Measurements from ENCODE around the gene MBNL1.

Gene MBNL1, protein sequence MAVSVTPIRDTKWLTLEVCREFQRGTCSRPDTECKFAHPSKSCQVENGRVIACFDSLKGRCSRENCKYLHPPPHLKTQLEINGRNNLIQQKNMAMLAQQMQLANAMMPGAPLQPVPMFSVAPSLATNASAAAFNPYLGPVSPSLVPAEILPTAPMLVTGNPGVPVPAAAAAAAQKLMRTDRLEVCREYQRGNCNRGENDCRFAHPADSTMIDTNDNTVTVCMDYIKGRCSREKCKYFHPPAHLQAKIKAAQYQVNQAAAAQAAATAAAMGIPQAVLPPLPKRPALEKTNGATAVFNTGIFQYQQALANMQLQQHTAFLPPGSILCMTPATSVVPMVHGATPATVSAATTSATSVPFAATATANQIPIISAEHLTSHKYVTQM

DNA sequence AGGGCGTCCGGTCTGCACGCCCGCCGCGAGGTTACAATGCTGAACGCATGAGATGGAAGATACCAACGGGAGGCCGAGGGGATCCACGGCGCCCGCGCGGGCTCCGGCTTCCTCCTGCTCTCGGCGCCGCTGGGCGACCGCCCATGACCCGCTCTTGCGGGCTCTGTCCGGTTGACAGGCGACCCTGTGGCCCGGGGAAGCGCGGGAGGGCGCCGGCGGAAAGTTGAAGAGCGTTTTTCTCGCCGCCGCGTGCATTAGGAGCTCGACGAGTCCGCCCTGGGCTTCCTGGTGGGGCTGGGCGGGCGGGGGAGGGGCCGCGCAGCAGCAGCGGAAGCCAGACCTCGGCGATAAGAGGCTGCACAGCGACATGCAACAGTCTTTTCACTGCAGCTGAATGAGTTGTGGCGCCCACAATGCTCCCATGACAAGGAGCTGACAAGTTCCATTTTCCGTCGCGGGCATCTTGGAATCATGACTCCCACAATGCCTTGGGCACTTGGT, at the start of gene MBNL1:
TSS of gene MBNL1 (plus strand) at position 375 of the 501 bp plus-strand sequence. CDS start 31,265 bp downstream, outside the sequence.
- DNase-seq: peak; percentile 97

DNA sequence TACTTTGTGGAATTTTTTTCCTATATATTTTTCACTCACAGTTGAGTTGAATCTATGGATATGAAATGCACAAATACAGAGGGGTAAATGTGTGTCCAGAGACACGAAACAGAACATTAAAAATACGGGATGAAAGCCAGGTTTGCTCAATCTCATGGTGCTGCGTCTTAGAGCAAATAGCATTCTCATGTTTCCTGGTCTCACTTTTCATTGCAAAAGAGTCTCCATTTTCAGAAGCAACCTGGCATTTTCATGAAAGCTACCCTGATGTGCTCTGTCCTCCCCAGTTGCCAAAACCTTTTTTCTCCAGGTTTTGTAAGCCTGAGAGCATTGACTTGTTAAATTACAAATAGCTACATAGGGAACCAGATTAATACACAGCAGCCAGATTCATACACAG, 49.5 kb upstream of the MBNL1 start:
- no peak for DNase-seq

DNA sequence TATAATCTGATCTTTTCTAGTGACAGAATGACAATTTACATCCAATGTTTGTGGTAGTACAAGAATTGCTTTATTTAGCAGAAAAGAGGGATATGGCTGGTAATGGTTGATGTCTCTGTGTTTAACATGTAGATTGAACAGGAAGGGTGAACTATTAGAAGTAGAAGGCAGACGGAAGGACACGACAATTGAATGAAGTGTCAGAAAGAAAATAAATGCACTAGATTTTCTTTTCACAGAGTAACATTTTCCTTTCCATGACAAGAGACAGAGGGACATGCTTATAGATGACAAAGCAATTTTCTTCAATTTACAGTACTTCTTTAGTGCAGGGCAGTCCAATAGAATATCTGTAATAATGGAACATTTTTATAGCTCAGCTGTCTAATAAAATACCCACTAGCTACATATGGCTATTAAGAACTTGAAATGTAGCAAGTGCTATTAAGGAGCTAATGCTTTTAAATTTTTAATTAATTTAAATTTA, 48.9 kb upstream of the MBNL1 start:
- no peak for DNase-seq

DNA sequence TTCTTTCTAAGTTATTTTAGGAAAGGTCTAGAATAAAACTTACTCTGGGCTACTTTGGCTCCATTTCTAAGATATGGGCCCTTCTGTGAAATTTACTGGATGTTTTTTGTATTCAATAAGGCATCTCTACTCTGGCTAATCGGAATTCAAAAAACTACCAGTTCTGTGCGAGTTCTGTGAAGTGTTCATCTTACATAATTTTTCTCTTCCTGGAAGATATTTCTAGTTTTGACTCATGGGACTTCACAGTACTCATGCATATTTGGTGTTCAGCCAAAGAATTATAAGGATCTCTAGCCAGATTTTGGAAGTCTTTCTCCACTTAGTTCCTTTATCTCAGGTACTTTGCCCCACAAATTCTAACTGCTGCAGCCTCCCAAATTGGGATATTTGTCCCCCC, 46.4 kb upstream of the MBNL1 start:
- peak; percentile 54 for DNase-seq

DNA sequence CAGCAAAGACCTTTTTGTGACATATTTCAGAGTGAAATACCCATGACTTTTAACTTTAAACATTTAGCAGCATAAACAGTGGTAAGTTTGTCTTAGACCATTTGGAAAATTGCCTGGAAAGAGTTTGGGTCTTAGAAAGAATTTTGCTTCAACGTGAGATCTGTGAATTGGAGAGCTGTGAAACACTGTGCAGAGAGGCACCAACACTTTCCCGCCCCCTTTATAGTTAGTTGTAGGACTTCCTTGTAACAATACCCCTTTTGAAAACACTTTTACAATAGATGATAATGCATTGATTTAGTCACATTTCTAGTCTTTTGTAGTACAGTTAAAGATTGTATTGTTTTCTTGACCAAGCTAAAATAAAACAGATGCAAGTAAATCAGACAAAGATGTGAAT, 43.5 kb upstream of the MBNL1 start:
- no peak for DNase-seq

DNA sequence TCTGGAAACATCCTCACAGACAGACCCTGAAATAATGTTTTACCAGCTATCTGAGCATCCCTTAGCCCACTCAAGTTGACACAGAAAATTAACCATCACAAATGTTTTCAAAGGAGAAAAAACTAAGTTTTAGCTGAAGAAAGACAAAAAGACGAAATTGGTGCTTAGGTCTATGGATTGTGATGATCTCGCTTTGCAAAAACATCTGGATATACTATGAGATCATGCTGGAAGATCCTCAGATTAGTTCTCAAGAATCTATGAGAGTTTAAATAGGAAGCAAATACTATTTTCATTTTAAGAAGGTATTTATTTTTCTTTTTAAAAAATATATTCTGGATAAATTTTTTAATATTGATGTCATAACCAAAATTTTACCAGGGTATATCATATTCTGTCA, 42.6 kb upstream of the MBNL1 start:
- DNase-seq: no peak

DNA sequence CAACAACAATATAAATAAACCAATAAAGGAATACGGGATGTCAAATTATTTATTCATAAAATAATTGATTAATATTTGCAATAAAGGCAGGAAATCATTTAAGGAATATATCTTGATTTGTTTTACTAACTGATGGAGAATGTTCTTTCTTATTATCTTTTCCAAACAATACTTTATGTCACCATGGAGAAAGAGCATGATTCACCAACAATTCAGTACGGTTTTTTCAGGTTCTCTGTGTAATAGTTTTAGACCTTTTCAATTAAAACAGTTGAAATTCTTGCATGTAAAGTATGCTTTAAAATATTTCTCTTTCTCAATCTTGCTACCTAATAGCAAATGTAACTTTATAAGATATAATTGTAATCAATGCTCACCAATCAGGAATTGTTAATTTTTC, 41.7 kb upstream of the MBNL1 start:
- DNase-seq: no peak

DNA sequence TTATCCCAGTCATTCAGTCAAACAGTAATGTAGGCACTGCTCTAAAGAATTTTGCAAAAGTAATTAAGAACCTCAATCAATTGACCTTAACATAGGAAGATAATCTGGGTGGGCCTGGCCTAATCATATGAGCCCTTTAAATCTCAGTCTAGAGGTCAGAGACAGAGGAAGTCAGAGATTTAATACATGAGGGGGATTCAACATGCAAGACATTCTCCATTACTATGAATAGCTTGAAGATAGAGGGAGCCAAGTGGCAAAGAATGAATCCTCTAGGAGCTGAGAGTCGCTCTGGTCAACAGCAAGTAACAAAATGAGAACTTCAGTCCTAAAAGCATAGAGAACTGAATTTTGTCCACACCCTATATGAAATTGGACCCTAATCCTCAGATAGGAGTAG, 39.0 kb upstream of the MBNL1 start:
- DNase-seq: no peak

DNA sequence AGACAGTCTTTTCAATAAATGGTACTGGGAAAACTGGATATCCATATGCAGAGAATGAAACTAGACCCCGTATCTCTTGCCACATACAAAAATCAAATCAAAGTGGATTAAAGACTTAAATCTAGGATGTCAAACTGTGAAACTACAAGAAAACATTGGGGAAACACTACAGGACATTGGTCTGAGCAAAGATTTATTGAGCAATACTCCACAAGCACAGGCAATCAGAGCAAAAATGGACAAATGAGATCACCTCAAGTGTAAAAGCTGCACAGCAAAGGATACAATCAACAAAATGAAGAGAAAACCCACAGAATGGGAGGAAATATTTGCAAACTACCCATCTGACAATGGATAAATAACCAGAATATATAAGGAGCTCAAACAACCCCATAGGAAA, 38.4 kb upstream of the MBNL1 start:
- no peak for DNase-seq

DNA sequence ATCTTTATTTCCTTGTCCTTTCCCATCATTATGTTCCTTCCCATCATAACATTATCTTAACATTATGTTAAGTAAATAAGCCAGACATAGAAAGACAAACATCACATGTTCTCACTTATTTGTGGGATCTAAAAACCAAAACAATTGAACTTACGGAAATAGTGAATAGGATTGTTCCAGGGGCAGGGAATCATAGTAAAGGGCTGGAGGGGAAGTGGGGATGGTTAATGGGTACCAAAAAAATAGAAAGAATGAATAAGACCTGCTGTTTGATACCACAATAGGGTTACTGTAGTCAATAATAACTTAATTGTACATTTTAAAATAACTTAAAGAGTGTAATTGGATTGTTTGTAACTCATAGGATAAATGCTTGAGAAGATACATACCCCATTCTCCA, 36.7 kb upstream of the MBNL1 start:
- DNase-seq: no peak

DNA sequence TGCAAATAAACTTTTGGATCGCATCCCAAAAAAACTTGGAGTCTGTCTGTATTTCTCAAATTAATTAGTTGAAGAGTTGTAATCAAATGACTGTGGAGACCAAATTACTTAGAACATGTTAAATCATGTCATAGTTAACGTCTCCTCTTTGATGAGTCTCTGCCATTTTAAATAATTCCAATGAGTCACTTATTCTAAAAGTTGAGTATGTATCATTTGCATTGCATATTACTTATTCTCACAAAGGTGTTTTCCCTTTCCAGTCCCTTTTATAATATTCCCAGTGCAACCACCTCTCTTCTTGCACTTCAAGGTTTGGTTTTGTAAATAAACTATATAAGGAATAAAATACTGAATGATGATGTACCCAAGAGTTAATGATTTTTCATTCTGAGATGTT, 36.0 kb upstream of the MBNL1 start:
- no peak for DNase-seq

DNA sequence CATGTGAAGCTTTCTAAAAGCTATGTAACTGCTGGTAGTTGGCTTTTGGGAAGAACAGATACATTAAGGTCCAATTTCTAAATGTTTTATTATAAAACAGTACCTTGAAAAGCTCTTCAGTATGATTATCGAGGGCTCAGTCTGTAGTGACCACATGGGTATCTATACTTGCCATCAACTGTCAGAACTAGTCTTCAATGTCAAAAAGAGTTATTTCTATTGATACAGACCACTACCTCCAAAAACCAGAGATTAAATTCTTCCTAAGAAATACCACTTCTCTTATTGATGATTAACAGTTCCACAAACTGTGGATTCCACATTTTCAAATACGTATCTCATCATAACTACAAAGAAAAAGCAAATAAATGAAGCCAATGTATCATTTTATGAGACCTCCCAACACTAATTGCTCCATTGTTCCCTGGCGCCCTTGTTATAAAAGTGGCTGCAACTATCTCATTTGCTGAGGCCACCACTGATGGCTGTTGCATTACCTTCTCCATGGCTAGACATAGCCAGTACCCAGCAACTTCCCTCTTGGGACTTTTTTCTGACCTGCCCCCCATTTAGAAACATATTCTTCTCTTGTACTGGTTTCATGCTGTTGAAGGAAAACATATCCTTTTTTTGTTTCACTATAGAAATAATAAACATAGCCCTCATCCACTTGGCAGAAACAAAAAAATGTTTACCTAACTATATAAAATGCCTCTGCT, 33.9 kb upstream of the MBNL1 start:
- no peak for DNase-seq

DNA sequence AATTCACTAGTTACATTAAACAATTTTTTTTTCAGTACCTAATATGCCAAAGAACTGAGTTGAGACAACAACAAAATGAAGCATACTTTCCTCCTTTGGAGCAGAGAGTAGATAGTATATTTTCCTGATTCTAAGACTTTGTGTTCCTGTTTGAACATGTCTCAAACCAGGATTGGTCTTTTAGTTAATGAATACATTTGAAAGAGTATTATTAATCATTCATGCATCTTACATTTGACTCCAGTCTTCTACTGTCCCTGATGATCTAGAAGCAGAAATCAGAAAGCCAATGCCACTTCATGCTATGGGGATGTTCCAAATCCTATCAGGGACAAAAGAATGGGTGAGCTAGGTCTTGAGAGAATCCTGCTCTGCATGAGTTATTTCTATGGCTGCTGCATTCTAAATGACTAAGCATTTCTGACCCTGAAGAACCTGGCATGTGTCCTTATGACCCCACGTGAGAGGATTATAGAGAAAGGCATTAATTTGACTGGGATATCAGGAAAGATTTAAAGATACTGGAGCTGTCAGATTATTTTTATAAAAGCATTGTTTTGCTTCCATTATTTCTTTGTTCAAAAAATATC, 32.9 kb upstream of the MBNL1 start:
- DNase-seq: peak; percentile 62

DNA sequence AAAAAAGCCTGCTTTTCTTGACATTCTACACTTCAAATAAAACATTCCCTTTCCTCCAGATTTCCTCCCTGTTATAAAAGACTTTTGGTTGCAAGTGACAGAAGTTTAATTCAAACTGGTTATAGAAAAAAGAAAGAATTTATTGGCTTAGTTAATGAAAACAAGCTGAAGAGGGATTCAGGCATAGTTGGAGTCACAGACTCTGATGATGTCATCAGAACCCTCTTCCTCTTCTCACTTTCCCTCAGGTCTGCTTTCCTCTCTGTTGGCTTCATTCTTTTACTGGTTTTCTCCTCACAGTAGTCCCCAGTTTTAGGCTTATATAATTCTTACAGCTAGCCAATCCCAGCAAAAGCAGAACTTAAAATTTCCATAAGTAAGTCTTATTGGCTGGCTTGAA, 32.0 kb upstream of the MBNL1 start:
- DNase-seq: no peak

DNA sequence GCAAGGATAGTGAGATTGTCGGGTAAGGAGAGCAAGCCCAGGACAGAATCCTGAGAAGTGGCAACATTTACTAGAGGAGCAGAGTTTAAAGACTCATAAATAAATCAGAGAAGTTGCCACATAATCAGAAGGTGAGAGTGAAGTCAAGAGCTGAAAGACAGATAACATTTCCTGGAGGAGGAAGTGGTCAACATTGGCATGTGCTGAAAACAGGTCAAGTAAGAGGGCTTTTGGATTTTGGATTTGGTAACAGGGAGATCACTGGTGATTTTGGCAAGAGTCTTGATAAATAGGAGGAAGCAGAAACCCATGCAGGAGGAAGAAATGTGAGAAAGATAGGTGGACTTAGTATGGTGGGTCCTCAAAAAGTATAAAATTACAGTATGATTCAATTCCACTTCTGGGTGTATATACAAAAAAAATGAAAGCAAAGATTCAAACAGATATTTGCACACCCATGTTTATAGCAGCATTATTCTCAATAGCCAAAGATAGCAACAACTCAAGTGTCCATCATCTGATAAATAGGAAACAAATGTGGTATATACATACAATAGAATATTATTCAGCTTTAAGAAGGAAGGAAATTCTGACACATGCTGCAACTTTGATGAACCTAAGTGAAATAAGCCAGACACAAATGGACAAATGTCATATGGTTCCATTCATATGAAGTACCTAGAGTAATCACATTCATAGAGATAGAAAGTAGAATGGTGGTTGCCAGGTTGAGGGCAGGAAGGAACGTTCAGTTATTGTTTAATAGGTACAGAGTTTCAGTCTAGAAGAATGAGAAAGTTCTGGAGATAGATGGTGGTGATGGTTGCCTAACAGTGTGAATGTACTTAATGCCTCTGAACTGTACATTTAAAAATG, 27.3 kb upstream of the MBNL1 start:
- peak; percentile 70 for DNase-seq

DNA sequence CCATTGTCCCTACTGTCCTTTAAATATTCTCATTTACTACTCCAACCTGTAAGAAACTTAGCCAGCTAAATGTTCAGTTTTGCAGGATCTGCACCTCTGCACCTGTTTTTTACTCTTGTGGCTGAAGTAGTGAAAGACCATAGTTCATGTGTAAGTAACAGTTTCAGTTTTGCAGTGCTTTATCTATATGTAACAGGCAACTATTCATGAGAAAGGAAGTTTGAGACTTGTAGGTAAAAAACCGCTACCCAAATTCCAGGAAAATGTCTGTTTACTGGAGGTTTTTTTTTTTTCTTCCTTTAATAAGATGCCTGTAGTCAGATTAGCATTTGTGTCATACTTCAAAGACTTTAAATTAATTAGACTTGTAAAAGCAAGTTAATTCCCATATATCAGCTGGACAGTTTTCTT, 25.4 kb upstream of the MBNL1 start:
- peak; percentile 96 for DNase-seq

DNA sequence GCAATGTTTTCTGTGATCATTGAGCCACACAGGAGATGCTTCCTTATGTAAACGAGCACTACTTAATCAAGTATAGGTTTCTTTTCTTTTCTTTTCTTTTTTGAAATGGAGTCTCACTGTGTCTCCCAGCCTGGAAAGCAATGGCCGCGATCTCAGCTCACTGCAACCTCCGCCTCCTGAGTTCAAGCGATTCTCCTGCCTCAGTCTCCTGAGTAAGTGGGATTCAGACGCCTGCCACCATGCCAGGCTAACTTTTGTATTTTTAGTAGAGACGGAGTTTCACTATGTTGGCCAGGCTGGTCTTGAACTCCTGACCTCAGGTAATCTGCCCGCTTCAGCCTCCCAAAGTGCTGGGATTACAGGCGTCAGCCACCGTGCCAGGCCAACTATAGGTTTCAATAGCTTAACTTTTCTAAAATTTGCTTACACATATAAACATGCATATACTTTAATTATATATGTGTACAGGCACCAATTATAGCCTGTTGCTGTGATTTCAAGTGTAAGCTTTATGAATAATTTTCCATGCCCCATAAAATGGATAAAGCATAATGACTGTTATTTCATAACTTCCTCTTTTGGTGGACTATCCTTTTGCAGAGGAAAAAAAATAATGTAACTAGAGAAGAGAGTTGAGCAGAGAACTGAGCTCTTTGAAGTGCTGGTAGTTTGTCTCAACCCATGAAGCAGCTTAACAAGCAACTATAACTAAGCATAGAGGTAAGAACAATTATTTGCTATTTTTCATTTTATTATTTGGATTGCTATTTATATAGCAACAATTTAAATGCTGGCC, 24.8 kb upstream of the MBNL1 start:
- peak; percentile 92 for DNase-seq

DNA sequence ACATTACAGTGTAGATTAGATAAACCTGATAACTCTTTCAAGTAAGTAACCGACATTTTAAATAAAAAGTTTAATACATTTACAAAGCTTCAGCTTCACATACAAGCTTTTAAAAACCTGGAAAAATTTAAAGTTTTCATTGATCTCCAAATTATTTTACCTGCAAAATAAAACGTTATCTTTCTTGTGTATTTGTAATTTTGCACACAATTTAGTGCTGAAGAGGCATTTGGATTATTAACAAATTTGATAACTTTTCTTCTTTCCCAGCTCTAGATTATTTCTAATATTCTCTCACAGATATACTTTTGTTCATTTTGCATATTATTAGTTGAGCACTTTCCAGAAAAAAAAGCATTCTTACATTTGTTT, 24.2 kb upstream of the MBNL1 start:
- no peak for DNase-seq

DNA sequence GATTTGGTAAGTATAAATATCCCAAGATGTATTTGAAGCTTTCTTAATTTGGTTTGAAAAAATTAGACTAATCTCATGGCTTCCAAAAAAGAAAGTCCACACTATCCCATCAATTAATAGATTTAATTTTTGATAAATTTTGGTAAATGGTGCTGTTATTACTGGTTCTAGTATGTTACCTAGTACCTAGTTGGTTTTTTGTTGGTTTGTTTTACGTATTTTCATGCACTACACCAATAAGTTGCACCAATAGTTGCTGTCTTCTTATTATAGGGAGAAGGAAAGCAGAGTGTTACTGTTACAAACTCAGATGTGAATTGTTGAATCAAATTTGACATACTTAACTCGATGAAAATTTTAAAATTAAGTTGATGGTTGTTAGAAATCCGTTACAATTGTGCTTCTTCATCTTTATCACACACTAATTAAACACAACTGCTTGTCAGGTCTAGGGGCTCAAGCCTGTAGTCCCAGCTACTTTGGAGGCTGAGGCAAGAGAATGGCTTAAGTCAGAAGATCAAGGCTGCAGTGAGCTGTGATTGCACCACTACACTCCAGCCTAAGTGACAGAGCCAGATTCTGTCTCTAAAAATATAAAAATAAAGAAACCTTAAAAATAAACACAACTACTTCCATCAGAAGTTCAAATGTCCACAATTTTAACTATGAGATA, 23.1 kb upstream of the MBNL1 start:
- peak; percentile 65 for DNase-seq

DNA sequence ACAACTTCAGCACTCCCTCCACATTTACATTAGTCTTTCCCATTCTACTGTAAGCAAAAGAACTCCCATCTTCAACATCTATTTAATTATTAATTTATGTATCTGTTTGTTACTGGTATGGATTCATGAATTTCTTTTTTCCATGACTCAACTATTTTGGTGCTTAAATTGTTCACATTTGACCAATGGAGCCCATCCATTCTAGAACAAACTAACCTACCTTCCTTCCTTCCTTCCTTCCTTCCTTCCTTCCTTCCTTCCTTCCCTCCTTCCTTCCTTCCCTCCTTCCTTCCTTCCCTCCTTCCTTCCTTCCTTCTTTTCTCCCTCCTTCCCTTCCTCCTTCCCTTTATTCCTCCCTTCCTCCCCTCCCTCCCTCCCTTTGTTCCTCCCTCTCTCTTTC, 16.8 kb upstream of the MBNL1 start:
- no peak for DNase-seq

DNA sequence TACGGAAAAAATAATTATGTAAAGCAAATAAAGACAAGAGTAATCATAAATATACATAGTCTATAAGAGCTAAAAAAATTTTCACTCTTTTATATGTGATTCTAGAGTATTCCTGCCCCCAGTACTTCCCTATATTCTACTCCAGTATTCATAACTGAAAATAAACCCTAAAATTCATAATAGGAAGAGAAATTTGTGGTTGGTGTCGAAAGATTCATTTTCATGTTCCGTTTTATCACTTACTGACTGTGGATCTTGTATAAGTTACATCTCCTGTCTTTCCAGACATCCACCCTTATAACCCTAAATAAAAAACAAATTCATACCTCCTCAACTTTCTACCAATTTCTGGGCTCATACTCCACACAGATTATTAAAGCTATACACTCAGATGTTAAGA, 16.0 kb upstream of the MBNL1 start:
- no peak for DNase-seq

Data from hematopoietic multipotent progenitor cell treated with erythropoietin and hydrocortisone succinate and interleukin-3 and kit ligand, for 4 days (in vitro differentiated cells).